K562 (cell line): Measurements from ENCODE around the gene FTSJ3. TPM values are rescaled to one million over a fixed set of nuclear protein-coding genes. Genes with fewer than 3 reads are reported as not detected.

Source experiments
- ARHGAP35 ChIP-seq: fragments of 450-650 bp; IDR thresholded peaks from 2 replicates; pipeline ENCODE4 v1.6.1; 2018; ENCODE audit not compliant: partially characterized antibody
- ASH1L ChIP-seq: fragments of 450-650 bp; IDR thresholded peaks from 2 replicates; pipeline ENCODE4 v1.6.1; 2018; ENCODE audit warnings: borderline replicate concordance, mild to moderate bottlenecking, low read depth; ENCODE audit not compliant: partially characterized antibody
- CHD1 ChIP-seq: fragments of 200-600 bp; sonication (generic); IDR thresholded peaks from one replicate; pipeline ENCODE4 v1.6.1; 2012; ENCODE audit warnings: mild to moderate bottlenecking, moderate library complexity, low read length, inconsistent platforms
- ETV5 ChIP-seq: sonication (generic); formaldehyde crosslinking; IDR thresholded peaks from 2 replicates; pipeline ENCODE4 v1.4.0; 2020; ENCODE audit warnings: low read depth, mild to moderate bottlenecking, missing genetic modification reagents
- L3MBTL2 ChIP-seq: fragments of 450-650 bp; IDR thresholded peaks from 2 replicates; pipeline ENCODE4 v1.6.1; 2016; ENCODE audit warnings: mild to moderate bottlenecking, moderate library complexity
- MBD2 ChIP-seq: sonication (generic); IDR thresholded peaks from 2 replicates; pipeline ENCODE4 v1.6.1; 2016; ENCODE audit warnings: low read depth, borderline replicate concordance
- MIER1 ChIP-seq: fragments of 450-650 bp; IDR thresholded peaks from 2 replicates; pipeline ENCODE4 v1.6.1; 2016; ENCODE audit warnings: antibody characterized with exemption, mild to moderate bottlenecking, low read depth
- PHF8 ChIP-seq: fragments of 200-600 bp; sonication (generic); IDR thresholded peaks from 2 replicates; pipeline ENCODE4 v1.6.1; 2012; ENCODE audit warnings: mixed run types, mild to moderate bottlenecking, inconsistent platforms, low read length, moderate library complexity, borderline replicate concordance
- RNF2 ChIP-seq: sonication (generic); IDR thresholded peaks from 2 replicates; pipeline ENCODE4 v1.6.1; 2016
- SAFB2 ChIP-seq: fragments of 200-400 bp; formaldehyde crosslinking; IDR thresholded peaks from 2 replicates; pipeline ENCODE4 v1.6.1; 2018; ENCODE audit warnings: borderline replicate concordance, low read length, low read depth, moderate library complexity; ENCODE audit not compliant: severe bottlenecking
- SMARCE1 ChIP-seq: fragments of 450-650 bp; IDR thresholded peaks from 2 replicates; pipeline ENCODE4 v1.7.1; 2016; ENCODE audit warnings: mild to moderate bottlenecking
- SOX6 ChIP-seq: fragments of 450-650 bp; IDR thresholded peaks from 2 replicates; pipeline ENCODE4 v1.6.1; 2014; ENCODE audit warnings: mild to moderate bottlenecking
- SPI1 ChIP-seq: IDR thresholded peaks from 2 replicates; pipeline ENCODE4 v1.6.1; 2011; ENCODE audit warnings: low read depth, low read length, control low read depth, borderline replicate concordance
- SRSF1 ChIP-seq: fragments of 200-400 bp; formaldehyde crosslinking; IDR thresholded peaks from 2 replicates; pipeline ENCODE4 v1.6.1; 2017; ENCODE audit warnings: mild to moderate bottlenecking, low read depth, low read length, moderate library complexity
- ZNF134 ChIP-seq: fragments of 250-450 bp; sonication (Bioruptor Pico); conservative IDR thresholded peaks from 2 replicates; pipeline ENCODE4 v1.4.0; 2020
- ZNF175 ChIP-seq: fragments of 200-800 bp; sonication (Bioruptor generic); IDR thresholded peaks from 2 replicates; pipeline ENCODE4 v1.6.1; 2016; ENCODE audit warnings: low read depth, mild to moderate bottlenecking, missing genetic modification characterization, missing compliant biosample characterization
- ZNF311 ChIP-seq: fragments of 250-450 bp; sonication (Bioruptor Pico); IDR thresholded peaks from 2 replicates; pipeline ENCODE4 v1.4.0; 2020; ENCODE audit warnings: mild to moderate bottlenecking, moderate library complexity
- ZNF699 ChIP-seq: fragments of 250-450 bp; sonication (Bioruptor Pico); IDR thresholded peaks from 2 replicates; pipeline ENCODE4 v1.8.0; 2021; ENCODE audit warnings: mild to moderate bottlenecking, moderate library complexity; ENCODE audit not compliant: insufficient replicate concordance
- polyA plus RNA-seq, 8 experiments: library from polyadenylated mRNA; depleted of rRNA in 4 of 8; stranded (reverse) in 5 of 8; unstranded in 3 of 8; fragments of >200 nt; fragmentation: Nextera tagmentation in 2 of 8; fragmentation: Illumina TruSeq in 1 of 8; extraction: Ambion mirVana in 2 of 8; extraction: Trizol in 1 of 8; gene quantifications; 2 replicates each; pipeline versions ENCODE4 v1.2.1 to v1.2.3, GENCODE V29; 2011 to 2014; ENCODE audit warnings: inconsistent platforms in 1 of 8, missing spikeins in 1 of 8
- total RNA-seq, 7 experiments: library from RNA; depleted of rRNA in 6 of 7; stranded (reverse); fragments of >200 nt in 6 of 7; fragmentation: Illumina TruSeq in 2 of 7; extraction: Trizol in 2 of 7; gene quantifications; 2 replicates each; pipeline versions ENCODE4 v1.2.1 to v1.2.3, GENCODE V29; 2011 to 2021; ENCODE audit warnings: low replicate concordance in 1 of 7
- TF ChIP-seq, protein P1 (sequence below), 2 experiments: IDR thresholded peaks in 1 of 2; conservative IDR thresholded peaks in 1 of 2; 2 replicates each; pipeline ENCODE4 v1.6.1; 2016; ENCODE audit warnings: low read depth in 2 of 2, mild to moderate bottlenecking in 1 of 2, missing compliant biosample characterization in 1 of 2, missing genetic modification characterization in 1 of 2, moderate library complexity in 1 of 2
- TF ChIP-seq, protein P2 (sequence below): fragments of 250-450 bp; sonication (Bioruptor Pico); IDR thresholded peaks from 2 replicates; pipeline ENCODE4 v1.6.1; 2021; ENCODE audit warnings: mild to moderate bottlenecking
- TF ChIP-seq, protein P3 (sequence below): fragments of 450-650 bp; formaldehyde crosslinking; IDR thresholded peaks from 2 replicates; pipeline ENCODE4 v1.4.0; 2022; ENCODE audit warnings: mild to moderate bottlenecking, moderate library complexity
- TF ChIP-seq, protein P4 (sequence below): IDR thresholded peaks from 2 replicates; pipeline ENCODE4 v1.6.1; 2012; ENCODE audit warnings: low read depth, low read length, improper control_type of control experiment, borderline replicate concordance

Gene FTSJ3
- total and polyA plus RNA-seq, 9 of the 15 experiments (the other 6 are each of a cell fraction or from before 2014, with no cell fraction given): 18.0 to 65.6 (median 52.4) TPM

DNA sequence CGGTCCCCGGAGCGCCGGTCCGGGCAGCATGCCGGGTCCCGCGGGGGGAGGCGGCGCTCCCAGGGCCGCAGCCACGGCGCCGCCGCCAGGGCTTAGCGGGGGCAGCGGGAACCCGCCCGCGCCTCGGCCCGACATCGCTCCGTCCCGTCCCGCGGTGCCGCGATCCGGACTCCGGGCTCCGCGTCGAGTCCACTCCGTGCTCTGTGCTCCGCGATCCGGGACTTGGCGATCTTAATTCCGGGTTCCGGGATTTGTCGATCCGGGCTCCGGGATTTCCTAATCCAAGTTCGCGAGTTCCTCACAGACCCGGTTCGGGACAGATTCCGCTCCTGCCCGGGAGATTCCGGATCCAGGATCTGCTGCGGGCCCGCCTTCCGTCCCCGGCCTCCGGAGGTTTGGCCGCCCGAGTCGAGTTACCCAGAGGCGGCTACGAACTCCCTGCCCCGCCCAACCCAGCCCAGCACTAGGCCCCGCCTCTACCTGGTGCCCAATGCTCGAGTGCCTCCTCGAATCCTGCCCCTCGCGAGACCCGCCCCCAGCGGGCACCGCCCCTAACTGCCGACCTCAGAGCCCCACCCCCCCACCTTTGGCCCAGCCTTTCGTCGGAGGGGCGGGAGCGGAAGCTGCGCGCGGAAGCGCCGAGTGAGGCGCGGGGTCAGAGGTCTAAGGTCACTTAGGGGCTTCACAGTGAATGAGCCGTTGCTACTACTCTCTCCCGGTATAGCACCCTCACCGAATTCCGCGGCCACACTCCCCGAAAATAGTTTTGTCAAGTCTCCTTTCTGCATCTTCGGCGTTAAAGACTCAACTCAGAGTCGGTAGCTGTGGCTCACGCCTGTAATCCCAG is 15.3 kb upstream of the FTSJ3 start, which contains the start of gene SMARCD2 (continued):
- TF ChIP-seq, protein P1, sequence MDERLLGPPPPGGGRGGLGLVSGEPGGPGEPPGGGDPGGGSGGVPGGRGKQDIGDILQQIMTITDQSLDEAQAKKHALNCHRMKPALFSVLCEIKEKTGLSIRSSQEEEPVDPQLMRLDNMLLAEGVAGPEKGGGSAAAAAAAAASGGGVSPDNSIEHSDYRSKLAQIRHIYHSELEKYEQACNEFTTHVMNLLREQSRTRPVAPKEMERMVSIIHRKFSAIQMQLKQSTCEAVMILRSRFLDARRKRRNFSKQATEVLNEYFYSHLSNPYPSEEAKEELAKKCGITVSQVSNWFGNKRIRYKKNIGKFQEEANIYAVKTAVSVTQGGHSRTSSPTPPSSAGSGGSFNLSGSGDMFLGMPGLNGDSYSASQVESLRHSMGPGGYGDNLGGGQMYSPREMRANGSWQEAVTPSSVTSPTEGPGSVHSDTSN (CRISPR knock-in tag; IDR thresholded peaks at IDR 0.05; ENCODE audit: low read depth): no peak
- TF ChIP-seq, protein P1 (tag; conservative IDR thresholded peaks at IDR 0.05; ENCODE audit: low read depth): no peak
- TF ChIP-seq RNF2 (peak; percentile 88), SOX6 (peak; percentile 76), CHD1 (no peak), ASH1L (no peak), ZNF699 (no peak), SRSF1 (no peak), MBD2 (peak; percentile 35), ZNF311 (CRISPR knock-in tag) (no peak), SMARCE1 (peak; percentile 19), ZNF134 (no peak), SPI1 (peak; percentile 79), PHF8 (peak; percentile 30; the same call in 1 of the 2 replicates), L3MBTL2 (peak; percentile 59), MIER1 (no peak), ARHGAP35 (no peak), SAFB2 (no peak), ETV5 (CRISPR knock-in tag) (peak; percentile 89), ZNF175 (CRISPR knock-in tag) (peak; percentile 77)
- TF ChIP-seq, protein P2, sequence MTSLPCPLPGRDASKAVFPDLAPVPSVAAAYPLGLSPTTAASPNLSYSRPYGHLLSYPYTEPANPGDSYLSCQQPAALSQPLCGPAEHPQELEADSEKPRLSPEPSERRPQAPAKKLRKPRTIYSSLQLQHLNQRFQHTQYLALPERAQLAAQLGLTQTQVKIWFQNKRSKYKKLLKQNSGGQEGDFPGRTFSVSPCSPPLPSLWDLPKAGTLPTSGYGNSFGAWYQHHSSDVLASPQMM (CRISPR knock-in tag): no peak
- TF ChIP-seq, protein P3, sequence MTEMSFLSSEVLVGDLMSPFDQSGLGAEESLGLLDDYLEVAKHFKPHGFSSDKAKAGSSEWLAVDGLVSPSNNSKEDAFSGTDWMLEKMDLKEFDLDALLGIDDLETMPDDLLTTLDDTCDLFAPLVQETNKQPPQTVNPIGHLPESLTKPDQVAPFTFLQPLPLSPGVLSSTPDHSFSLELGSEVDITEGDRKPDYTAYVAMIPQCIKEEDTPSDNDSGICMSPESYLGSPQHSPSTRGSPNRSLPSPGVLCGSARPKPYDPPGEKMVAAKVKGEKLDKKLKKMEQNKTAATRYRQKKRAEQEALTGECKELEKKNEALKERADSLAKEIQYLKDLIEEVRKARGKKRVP (CRISPR knock-in tag): peak; percentile 59; the same call in 1 of the 2 replicates
- TF ChIP-seq, protein P4, sequence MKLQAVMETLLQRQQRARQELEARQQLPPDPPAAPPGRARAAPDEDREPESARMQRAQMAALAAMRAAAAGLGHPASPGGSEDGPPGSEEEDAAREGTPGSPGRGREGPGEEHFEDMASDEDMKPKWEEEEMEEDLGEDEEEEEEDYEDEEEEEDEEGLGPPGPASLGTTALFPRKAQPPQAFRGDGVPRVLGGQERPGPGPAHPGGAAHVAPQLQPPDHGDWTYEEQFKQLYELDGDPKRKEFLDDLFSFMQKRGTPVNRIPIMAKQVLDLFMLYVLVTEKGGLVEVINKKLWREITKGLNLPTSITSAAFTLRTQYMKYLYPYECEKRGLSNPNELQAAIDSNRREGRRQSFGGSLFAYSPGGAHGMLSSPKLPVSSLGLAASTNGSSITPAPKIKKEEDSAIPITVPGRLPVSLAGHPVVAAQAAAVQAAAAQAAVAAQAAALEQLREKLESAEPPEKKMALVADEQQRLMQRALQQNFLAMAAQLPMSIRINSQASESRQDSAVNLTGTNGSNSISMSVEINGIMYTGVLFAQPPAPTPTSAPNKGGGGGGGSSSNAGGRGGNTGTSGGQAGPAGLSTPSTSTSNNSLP: peak; percentile 100
